Medulla oblongata (tissue), 1 donor: ENCODE data around the gene HS1BP3.

ENCODE experiments used
- DNase-seq: peaks from one replicate; pipeline ENCODE4 v3.0.0-alpha.2; 2015; ENCODE audit errors: extremely low spot score

The HS1BP3 gene, protein sequence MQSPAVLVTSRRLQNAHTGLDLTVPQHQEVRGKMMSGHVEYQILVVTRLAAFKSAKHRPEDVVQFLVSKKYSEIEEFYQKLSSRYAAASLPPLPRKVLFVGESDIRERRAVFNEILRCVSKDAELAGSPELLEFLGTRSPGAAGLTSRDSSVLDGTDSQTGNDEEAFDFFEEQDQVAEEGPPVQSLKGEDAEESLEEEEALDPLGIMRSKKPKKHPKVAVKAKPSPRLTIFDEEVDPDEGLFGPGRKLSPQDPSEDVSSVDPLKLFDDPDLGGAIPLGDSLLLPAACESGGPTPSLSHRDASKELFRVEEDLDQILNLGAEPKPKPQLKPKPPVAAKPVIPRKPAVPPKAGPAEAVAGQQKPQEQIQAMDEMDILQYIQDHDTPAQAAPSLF

DNA sequence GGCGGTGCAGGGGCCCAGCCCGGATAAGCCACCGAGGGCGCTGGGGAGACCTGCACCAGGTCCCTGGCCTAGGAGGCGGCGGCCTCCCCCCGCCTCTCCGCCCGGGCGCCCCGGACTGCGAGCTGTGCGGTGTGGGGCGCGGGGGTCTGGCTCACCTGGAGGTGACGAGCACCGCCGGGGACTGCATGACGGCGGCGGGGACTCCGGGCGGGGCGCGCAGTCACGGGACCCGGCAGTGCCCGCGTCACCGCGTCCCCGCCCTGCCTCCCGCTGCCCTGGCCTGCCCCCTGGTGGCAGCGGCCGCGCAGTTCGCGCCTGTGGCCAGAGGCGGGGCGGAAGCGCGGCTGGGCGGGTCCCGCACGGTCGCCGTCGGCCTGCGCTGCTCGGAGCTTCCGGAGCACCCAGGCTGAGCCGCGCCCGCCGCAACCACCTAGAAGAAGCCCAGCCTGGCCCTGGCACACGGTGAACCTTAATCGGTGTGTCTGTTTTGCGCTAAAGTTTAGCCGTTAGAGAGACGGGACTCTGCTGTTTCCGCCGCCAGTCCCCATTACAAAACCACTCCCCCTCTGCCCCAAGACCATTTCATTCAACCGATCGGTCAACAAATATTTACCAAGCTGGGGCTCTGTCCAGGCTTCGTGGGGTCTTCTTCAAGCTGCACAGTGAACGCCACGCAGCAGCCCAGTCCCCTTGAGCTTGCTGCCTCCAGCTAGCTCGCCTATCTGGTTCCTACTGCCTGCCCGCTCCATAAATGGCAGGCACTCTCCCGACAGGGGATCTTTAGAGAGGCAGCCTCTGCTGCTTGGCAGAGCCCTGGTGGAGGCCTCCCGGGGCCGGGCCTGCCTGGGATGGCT is at the start of gene HS1BP3:
TSS of gene HS1BP3 (minus strand) at position 222 of the 854 bp plus-strand sequence. CDS start at position 187, 35 bp downstream.
- DNase-seq: peak; percentile 92

DNA sequence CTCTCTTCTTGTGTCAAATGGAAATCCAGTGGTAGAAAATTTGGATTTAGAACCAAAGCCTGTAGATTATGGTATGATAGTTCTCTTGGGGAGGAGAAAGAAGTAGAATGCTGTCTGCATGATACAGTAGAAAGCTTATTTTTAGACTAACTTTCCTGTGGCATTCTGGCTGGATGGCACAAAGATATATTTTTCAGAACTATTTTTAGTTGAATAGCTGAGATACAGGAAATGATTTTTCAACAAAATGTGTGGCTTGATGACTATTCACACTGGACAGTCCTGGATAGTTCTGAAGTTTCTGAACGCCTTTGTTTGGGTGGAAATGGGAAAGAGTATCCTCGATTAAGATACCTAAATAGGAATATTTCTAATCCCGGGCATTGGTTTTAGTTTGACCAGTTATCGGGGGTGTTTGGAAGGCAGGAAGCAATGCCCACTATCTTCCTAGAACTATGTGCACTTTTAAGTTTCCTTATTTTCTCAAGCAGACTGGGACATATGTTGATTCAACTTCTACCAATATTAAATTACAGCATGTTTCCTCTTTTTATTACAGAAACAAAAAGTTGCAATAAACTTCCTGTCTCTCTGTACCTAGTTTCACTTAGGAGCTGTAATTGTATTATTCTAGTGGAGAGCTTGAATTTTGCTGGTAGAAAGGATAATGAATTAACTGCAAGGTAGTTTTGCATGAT is 48.2 kb upstream of the HS1BP3 start:
- no peak for DNase-seq

DNA sequence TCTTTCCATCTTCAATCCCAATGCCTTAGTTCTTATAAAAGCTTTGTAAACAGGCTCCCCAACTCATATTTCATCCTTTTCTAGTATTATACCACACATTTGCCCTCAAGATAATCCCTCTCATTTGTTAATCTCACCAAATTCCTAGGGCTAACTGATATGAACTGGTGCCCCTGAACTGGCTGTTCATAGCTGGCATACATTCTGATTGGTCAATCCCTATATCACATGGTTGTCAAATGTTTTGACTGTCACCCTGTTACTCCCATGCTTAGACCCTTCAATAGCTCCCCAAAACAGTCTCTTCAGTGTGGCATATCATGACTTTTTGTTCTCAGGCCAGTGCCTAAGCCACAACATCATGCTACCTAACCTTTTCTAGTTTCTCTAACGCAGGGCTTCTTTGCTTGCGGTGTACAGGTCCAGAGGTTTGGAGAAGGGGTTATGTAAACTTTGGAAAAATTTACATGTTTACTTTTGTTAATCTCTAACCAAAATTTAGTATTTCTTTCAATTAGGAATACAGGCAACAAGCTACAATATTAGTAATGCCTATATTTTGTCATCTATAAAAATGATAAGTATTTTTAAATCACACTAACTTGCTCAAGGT is 46.5 kb upstream of the HS1BP3 start:
- no peak for DNase-seq

DNA sequence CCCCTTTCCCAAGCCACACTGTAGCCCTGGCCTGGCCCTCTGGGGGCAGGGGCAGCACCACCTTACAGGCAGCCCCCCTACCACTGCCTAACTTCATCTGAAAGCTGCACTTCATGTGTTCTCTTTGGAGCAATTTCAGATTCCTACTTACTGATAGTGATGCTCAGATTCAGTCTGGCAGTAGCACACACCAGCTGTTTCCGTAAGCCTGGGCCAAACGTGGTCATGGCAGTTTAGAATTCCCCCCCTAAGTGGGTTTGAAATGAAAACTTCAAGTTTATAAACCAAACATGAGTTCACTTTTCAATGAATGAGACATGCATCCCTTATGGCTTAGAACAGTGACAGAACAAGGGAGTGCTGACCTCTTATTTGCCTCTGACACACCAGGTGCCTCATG is 45.5 kb upstream of the HS1BP3 start:
- no peak for DNase-seq

DNA sequence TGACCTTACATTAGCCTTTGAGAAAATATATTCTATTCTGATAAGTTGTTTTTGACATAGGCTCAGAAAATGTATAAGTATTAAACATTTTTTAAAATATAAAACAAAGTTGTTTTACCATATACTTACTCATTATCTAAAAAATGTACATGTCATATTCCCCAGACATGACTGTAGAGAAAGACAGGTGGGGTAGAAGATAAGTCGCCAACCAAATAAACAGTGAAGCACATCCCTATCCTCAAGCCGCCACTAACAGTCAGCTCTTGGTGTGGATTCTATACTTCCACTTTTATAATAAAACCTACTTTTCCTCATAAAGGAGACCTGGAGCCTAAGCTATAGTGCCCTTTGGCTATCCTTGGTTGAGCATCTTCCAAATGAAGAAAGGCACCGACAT is 42.4 kb upstream of the HS1BP3 start:
- DNase-seq: no peak

DNA sequence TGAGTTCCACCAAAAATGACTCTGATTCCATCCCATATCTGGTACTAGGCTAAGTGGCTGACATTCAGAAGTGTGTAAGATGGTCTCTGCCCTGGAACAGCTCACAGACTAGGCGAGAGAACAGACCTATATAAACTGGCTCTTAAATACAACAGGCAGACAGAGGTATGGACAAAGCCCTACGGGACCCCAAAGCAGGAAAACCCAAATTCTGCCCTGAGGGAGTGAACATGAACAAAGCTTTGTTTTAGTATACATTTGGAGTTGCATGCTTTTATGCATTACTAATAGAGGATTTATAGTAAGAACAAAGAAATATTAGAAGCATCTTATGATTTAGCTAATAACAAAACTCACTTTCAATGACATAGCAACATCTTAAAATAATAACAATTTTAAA is 41.2 kb upstream of the HS1BP3 start:
- DNase-seq: no peak

DNA sequence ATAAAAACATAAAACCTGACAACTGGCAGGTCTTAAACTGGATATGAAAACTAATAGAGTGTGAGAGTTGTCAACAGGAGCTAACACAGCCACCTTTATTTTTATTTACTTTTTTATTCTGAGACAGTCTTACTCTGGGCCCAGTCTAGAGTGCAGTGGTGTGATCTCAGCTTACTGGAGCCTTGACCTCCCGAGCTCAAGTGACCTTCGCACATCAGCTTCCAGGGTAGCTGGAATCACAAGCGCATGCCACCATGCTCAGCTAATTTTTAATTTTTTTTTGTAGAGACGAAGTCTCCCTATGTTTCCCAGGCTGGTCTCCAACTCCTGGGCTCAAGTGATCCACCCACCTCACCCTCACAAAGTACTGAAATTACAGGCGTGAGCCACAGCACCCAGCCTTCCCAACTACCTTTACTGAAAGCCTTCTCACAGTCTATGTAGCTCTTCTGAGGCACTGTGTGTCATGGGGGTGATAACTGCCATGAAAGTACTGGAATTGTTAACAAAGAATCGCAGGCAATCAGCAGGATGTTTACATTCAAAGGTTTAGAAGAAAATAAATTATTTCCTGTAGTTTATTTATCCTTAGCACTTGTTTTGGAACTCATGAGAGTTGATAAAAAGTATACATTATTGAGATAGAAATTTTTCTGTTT is 40.3 kb upstream of the HS1BP3 start:
- DNase-seq: no peak

DNA sequence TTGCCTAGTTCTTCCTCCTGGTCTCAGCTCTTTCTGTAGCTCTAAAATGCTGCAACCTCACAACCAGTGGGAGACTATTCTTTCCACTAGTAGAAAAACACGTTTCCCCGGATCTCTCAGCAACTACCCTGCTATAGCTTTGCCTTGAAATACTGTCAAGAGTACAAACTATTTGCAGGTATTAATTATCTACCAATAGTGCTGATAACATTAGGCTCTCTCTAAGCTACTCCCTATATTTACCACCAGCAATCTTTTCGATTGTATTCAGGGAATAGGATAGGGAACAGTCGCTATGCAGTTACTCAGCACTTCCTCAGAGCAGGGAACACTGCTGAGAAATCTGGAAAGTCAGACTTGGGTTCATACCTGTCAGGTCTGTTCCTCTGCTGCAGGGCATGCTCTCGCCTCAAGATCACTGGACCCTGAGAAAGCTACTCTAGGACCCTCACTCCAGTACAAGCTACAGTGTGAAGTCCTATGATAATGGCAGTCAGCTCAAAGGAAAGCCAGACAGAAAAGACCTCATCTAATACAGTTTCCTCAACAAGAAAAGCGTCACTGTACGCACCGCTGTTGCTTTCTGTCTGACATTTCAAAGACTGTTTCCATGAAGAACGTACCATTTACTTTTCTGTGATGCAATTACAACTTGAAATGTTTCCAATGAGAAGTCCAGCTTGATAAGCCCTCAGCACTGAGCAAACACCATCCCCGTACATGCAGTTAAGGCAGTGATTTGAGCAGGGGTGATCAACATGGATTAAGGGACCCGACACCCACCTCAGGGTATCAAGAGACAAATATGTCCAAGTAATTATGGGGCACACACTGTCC is 38.7 kb upstream of the HS1BP3 start:
- DNase-seq: no peak

DNA sequence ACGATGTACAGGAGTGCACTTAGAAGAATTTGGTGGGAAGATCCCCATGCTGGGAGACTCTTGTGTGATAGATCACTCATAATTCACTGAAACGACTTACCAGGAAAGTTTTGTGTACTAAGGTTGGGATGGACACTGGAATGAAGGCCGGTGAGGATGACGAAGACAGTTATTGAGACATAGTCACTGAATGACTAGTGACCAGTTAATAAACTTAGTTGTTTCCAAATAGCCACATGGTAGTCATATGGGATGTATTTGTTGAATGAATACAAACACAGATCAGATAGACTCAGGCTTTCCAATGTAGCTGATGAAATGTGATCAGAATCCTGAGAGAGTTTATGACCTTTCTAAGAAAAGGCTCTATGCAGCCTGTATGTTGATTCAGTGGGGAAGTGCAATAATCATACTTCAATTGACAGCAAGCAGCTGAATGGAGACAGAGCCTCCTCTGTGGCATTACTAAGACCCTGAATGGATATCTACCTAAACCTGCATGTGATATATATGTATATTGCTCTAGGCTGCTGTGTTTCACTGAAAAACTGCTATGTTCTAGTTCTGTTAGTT is 36.4 kb upstream of the HS1BP3 start:
- DNase-seq: no peak

DNA sequence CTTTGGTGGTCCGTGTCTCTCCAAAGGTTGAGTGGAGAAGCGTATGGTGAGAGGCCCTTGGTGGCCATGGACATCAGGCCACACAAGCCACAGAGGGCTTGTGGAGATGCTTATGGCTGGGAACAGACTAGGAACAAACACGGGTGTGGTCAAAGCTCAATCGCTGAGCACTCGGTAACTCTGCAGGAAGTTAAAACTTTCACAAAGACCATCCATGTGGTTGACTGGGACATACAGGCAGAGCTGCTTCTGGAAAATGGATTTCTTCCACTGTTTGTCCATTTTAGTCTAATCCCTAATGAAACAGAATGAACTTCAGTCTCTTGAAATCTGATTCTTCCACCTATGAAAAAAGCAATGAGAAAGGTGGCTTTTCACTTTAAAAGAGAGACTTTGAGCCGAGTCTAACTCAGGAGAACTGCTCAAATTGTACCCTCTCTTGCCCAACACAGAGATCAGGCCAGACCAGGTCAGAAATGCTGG is 33.7 kb upstream of the HS1BP3 start:
- no peak for DNase-seq

DNA sequence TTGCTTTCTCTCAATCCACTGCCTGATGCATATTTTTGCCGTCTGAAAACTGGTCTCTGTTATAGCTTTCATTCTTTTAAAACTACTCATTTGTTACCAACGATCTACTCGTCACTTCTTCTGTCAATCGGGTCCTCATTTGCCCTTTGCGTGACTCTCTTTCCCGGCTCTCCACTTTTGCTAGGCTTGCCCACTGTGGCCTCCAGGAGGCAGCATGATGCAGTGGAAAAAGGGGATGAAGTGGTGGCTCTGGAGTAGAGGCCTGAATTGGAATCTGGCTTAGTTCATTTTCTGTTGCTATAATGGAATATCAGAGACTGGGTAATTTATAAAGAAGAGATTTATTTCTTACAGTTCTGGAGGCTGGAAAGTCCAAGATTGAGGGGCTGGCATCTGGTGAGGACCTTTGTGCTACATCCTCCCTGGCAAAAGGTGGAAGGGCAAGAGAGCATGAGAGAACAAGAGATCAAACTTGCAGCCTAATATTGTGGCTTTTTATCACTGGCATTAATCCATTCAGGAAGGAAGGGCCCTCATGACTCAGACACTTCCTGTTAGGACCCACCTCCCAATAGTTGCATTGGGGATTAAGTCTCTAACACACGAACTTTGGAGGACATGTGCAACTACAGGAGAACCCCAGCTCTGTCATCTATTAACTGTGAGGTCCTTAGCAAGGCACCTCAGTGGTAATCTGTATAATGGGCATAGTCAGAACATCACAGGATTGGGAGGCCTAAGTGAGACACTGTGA is 31.4 kb upstream of the HS1BP3 start:
- peak; percentile 12 for DNase-seq

DNA sequence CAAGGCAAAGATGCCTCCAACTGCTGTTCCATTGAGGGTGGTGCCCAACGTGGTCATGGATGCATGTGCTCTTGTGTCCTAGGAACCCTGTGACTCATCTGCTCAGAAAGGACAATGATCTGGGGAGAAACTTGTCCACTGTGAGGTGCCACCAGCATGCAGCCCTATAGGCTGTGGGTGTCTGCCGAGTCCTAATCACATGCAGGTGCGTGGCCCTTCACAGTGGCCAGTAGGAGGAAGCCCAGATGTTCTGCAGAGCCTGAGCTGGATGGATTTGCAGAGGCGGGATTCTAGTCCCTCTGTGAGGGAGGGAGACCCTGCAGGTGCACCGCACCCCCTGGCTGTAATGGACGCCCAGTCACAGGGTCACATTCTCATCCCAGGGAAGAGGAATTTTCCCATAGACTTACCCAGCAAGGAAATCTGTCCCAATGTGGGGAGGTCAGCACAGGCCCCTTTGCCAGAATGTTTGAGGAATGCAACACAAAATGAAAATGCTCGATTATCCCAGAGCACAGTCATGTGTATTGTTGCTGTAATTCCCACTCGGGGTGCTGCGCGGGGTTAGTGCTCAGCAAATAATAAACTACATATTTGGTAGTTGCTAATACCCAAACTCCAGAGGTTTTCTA is 30.0 kb upstream of the HS1BP3 start:
- DNase-seq: no peak

DNA sequence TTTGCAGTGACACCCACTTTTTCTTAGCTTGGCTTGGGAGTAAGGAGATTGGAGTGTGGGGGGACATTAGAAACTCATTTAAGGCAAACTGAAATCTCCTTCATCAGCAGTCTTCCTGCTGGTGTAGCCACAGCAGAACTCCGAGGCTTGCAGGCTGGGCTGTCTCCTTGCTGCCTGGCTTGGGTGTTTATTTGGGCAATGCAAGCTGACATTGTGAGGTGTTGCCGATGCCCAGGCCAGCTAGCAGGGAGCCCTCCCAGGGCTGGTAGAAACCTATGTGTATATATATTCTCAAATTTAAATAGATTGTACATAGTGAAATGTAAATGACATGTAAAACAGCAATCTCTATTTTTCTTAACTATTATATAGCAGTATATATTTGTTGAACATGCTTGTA is 27.9 kb upstream of the HS1BP3 start:
- DNase-seq: no peak

DNA sequence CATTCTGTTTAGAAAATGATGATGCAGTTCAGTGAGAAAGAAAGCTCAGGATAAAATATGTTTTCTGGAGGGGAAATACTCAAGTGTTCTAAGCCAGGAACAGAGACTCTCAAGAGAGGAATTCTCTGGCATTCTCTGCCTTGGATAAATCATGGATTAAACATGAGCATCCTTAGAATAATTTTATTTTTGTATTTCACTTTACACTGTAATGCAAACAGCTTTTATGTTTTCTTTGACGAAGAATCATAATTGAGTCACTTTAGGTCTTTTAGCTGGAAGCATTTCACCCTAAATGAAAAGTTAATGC is 27.1 kb upstream of the HS1BP3 start:
- DNase-seq: no peak

DNA sequence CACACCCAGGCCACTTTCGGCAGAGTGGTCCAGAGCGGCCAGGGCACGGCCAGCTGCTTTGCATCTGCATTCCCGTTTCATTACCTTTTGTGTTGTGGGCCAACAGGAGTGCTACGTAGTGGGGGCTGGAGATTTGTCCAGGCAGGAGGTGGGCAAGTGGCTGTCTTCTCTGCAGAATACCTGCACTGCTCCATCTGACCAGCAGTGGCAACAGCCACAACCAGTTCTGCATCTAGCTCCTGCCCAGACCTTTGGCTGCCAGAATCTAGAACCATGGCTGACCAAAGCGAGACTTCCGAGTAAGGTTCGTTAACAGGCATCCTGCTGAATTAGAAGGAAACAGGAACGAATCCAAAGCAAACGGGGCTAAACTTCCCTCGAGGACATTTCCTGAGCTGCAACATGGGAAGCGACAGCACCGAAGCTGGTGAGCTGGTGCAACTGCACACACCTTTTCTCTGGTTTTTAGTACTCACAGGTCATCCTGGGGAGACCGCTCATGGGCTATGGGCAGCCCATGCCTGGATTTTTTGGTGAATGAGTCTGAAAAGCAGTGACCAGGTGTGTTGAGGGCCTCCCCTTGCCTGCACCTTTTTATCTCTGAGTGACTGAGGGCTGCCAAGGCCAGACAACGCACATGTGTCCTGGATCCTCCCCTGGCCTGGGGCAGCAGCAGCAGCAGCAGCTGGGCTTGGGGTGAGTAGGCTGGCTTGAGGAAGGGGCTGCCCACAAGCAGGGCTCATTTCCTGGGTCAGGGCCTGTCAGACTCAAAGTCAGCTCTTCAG is 26.6 kb upstream of the HS1BP3 start:
- DNase-seq: no peak

DNA sequence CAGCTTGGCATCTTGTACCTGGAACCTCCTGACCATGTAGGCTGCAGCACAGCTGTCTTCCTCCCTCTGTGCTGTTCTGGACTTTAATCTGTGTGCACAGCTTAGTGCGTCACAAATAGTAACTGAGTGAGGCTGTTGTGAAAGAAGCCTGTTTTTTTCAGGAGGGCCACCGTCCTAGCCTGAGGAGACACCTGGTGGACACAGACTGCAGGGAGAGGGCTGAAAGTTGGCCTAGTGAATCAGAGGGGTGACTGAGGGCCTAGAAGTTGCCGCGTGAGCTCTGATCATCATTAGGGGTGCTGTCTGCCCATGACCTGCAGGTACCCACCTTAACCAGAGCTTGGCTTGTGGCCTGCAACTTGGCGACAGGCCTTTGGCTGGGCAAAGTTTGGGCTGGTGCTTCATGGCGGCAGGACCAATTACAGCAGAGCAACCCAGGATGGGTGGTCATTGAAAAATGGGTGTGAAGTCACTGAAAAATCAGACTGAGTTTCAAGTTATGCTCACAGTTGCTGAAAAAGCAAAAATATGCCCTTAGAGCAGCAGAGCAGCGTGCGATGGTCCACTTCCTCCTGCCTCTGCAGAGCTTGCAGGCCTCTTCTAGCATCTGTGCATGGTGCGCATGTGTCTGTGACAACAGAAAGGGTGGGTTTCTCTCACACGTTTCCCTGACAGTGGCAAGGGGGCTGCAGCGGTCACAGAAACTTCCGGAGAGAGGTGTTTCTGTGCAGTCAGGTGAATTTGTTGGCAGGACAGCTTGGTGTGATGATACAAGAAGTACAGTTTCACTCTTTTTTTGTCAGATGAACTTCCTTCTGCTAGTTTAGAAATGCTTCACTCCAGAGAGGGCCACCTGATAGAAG is 25.7 kb upstream of the HS1BP3 start:
- peak; percentile 20 for DNase-seq

DNA sequence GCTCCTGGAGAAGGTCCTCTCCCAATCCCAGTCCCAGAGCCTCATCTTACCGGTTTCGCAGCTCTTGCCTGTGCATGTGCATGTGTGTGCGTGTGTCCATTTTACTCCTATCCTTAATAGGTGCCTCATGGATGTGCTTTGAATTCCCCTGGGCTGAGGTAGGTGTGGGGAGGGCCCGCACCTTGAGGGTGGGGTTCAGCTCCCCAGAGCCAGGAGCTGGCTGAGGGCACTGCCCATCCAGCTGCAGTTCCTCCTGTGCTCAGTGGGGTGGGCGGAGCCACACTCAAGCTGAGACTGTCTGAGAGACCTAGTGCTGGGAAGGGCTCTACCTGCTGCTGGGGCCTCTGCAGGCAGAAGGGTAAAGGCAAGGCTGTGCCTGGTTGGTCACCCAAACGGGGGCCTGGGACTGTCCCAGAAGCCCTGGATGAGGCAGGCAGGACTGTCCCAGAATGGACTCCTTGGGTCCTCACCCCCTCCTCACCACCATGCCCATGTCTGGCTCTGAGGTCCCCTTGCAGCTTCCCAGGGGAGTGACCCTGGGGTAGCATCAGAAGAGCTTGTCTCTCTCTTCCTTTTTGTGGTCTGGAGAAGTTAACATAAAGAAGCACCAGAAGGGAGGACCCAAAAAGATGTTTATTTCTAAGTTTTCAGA is 24.9 kb upstream of the HS1BP3 start:
- no peak for DNase-seq
